Breast epithelium (tissue), 4 donors: ENCODE measurements around the gene BSN. TPM values are rescaled to one million over a fixed set of nuclear protein-coding genes. Genes with fewer than 3 reads are reported as not detected.

ENCODE experiments used
- DNase-seq, 2 donors: peaks; one replicate each; pipeline ENCODE4 v3.0.0-alpha.2; 2019; ENCODE audit warnings: low spot score in 2 of 2
- H3K27ac ChIP-seq, 2 donors: fragments of 200-600 bp; sonication (generic) in 1 of 2; one replicate each; pipeline ENCODE4 v1.5.1; 2016 to 2019; ENCODE audit warnings: mild to moderate bottlenecking in 1 of 2
- H3K27me3 ChIP-seq, 2 donors: fragments of 200-600 bp; sonication (generic) in 1 of 2; one replicate each; pipeline versions ENCODE4 v1.5.1 to v1.6.0; 2017 to 2019; ENCODE audit warnings: control low read depth in 1 of 2, mild to moderate bottlenecking in 1 of 2
- H3K36me3 ChIP-seq: fragments of 200-600 bp; one replicate; pipeline ENCODE4 v1.5.1; 2019
- H3K4me1 ChIP-seq, 2 donors: fragments of 200-600 bp; sonication (generic); one replicate each; pipeline ENCODE4 v1.5.1; 2016 to 2019; ENCODE audit warnings: control low read depth in 1 of 2
- H3K4me3 ChIP-seq, 3 donors: fragments of 200-600 bp; sonication (generic); 1 replicate in 2 of 3; 2 replicates in 1 of 3; pipeline ENCODE4 v1.5.1; 2016 to 2019; ENCODE audit warnings: mild to moderate bottlenecking in 3 of 3, moderate library complexity in 2 of 3
- H3K9me3 ChIP-seq, 2 donors: fragments of 200-600 bp; sonication (generic) in 1 of 2; one replicate each; pipeline ENCODE4 v1.5.1; 2016 to 2019; ENCODE audit warnings: control low read depth in 1 of 2
- CTCF ChIP-seq, 3 donors: fragments of 450-650 bp; IDR thresholded peaks; one replicate each; pipeline ENCODE4 v1.5.1; 2016 to 2017; ENCODE audit warnings: antibody characterized with exemption in 3 of 3, mild to moderate bottlenecking in 3 of 3, moderate library complexity in 3 of 3
- POLR2A ChIP-seq: fragments of 450-650 bp; IDR thresholded peaks from one replicate; pipeline ENCODE4 v1.6.1; 2016; ENCODE audit warnings: antibody characterized with exemption, mild to moderate bottlenecking, moderate library complexity
- POLR2AphosphoS5 ChIP-seq, 3 donors: sonication (generic); formaldehyde crosslinking; IDR thresholded peaks; one replicate each; pipeline ENCODE4 v1.6.1; 2017; ENCODE audit warnings: antibody characterized with exemption in 3 of 3
- intact Hi-C: fragments of 100-400 bp; cut with DNase I; formaldehyde crosslinking; loops from one replicate; pipeline ENCODE4 v1.15.1; 2023; ENCODE audit warnings: low total_unique reads
- total RNA-seq, 3 donors: library from RNA; depleted of rRNA; stranded (reverse); fragments of >200 nt; gene quantifications; one replicate each; pipeline ENCODE4 v1.1.0, GENCODE V29; 2016

BSN gene
- total RNA-seq, 3 donors from 2014 or later: 0.15 to 0.48 (median 0.33) TPM

GRCh38 chr3:49554633-49555265, 472 bp downstream of the BSN start:
- H3K36me3 ChIP-seq: no peaks in the 10 kb centered on the region
- H3K27ac ChIP-seq: no peak overlapping the region
- H3K27me3 ChIP-seq: no peaks in the 10 kb centered on the region
- H3K4me3 ChIP-seq: peak overlapping the region; percentile 60 to 65 (median 65)
- no peaks in the 10 kb centered on the region for H3K9me3 ChIP-seq
- TF ChIP-seq POLR2A (no peak), POLR2AphosphoS5 (IDR thresholded peaks at IDR 0.05) (no peak), CTCF (IDR thresholded peaks at IDR 0.05) (no peak)
- intact Hi-C loops: no loop called here
- no peak for DNase-seq
- peaks cover 4 to 8% of the 10 kb centered on the region in 2 donors for H3K4me1 ChIP-seq

- Histone ChIP-seq H3K27me3 (no peaks in the 10 kb centered on the region), H3K4me1 (peaks cover 4 to 8% of the 10 kb centered on the region in 2 donors), H3K9me3 (no peaks in the 10 kb centered on the region), H3K4me3 (no peak overlapping the region), H3K27ac (no peak overlapping the region), H3K36me3 (no peaks in the 10 kb centered on the region)
- no peak for DNase-seq
- TF ChIP-seq POLR2AphosphoS5 (IDR thresholded peaks at IDR 0.05): no peak
- TF ChIP-seq CTCF (IDR thresholded peaks at IDR 0.05): no peak
- TF ChIP-seq POLR2A: no peak
- intact Hi-C loops: no loop called here
Measured at GRCh38 chr3:49556500-49557275, 2.4 kb downstream of the BSN start.

- no peak overlapping the region for H3K4me3 ChIP-seq
- DNase-seq: no peak
- no peak overlapping the region for H3K27ac ChIP-seq
- intact Hi-C loops: no loop called here
- no peaks in the 10 kb centered on the region for H3K4me1 ChIP-seq
- H3K36me3 ChIP-seq: no peaks in the 10 kb centered on the region
- no peaks in the 10 kb centered on the region for H3K9me3 ChIP-seq
- TF ChIP-seq CTCF (IDR thresholded peaks at IDR 0.05): no peak
- no peak for TF ChIP-seq POLR2A
- TF ChIP-seq POLR2AphosphoS5 (IDR thresholded peaks at IDR 0.05): no peak
- H3K27me3 ChIP-seq: no peaks in the 10 kb centered on the region
Measured at GRCh38 chr3:49563040-49563578, 8.8 kb downstream of the BSN start.

- H3K4me3 ChIP-seq: no peak overlapping the region
- DNase-seq: no peak
- TF ChIP-seq POLR2AphosphoS5 (IDR thresholded peaks at IDR 0.05) (no peak), POLR2A (no peak), CTCF (IDR thresholded peaks at IDR 0.05) (no peak)
- no peak overlapping the region for H3K27ac ChIP-seq
- no peaks in the 10 kb centered on the region for H3K9me3 ChIP-seq
- no peaks in the 10 kb centered on the region for H3K36me3 ChIP-seq
- intact Hi-C loops: no loop called here
- H3K4me1 ChIP-seq: no peaks in the 10 kb centered on the region
- no peaks in the 10 kb centered on the region for H3K27me3 ChIP-seq
Measured at GRCh38 chr3:49563766-49564165, 9.5 kb downstream of the BSN start.

- H3K27me3 ChIP-seq: no peaks in the 10 kb centered on the region
- H3K4me1 ChIP-seq: no peaks in the 10 kb centered on the region
- no peaks in the 10 kb centered on the region for H3K9me3 ChIP-seq
- H3K36me3 ChIP-seq: no peaks in the 10 kb centered on the region
- intact Hi-C loops: no loop called here
- no peak overlapping the region for H3K27ac ChIP-seq
- no peak for DNase-seq
- TF ChIP-seq POLR2AphosphoS5 (IDR thresholded peaks at IDR 0.05) (no peak), CTCF (IDR thresholded peaks at IDR 0.05) (no peak), POLR2A (no peak)
- H3K4me3 ChIP-seq: no peak overlapping the region
Measured at GRCh38 chr3:49566312-49566711, 12.0 kb downstream of the BSN start.
